ENCODE results near the gene SLC25A40.
"Not testable (repeated sequence)": the region's sequence is repeated elsewhere in the genome, so short reads cannot be mapped to it uniquely, and the experiment has no call there.

The SLC25A40 gene

DNA sequence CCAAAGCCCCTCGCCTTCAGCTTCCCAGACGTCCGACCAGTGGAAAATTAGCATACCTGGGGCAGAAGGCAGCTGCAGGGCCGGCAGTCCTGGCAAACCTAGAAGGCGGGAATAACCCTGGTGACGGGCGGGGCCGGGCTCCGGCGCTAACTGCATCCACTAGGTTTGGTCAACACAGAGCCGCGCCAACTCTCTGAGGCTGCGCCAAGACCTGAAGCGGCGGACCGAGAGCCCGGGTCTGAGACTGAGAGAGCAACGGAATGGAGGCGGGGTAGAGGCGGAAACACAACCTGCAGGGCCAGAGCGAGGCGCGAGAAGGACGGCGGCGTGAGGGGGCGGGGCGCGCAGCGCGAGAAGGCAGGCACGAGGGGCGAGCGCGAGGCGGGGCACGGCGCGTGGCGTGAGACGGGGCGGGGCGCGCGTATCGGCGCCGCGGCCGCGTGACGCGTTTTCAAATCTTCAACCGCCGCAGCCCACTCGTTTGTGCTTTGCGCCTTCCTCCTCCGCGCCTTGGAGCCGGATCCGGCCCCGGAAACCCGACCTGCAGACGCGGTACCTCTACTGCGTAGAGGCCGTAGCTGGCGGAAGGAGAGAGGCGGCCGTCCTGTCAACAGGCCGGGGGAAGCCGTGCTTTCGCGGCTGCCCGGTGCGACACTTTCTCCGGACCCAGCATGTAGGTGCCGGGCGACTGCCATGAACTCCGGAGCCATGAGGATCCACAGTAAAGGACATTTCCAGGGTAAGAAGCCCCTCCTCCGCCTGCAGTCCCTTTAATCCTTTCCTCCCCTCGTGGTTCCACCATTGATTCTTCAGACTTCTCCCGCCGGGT, at the start of gene SLC25A40, which contains the start of gene DBF4:
SLC25A40 (minus strand) TSS at position 321 of the 829 bp plus-strand sequence. CDS start 17,633 bp downstream, outside the sequence.
DBF4 (plus strand) TSS at position 454 of the 829 bp plus-strand sequence; CDS start at position 694, 240 bp downstream.
- peak within 1 kb of the TSS; percentile 87 for H3K4me3 ChIP-seq (ENCODE audit: low read depth, low read length, poor library complexity, severe bottlenecking)
- H3K9me2 ChIP-seq (ENCODE audit: low read depth, low read length), result no peaks in the 10 kb centered on the region
- H3K79me2 ChIP-seq (ENCODE audit: insufficient read depth, low read length), result peaks cover 88% of the 10 kb centered on the region
- H4K20me1 ChIP-seq (ENCODE audit: insufficient read depth, low read length), result no peaks in the 10 kb centered on the region
- H2AFZ ChIP-seq (ENCODE audit: low read length), result peak within 1 kb of the TSS; percentile 33
- H3K27me3 ChIP-seq (ENCODE audit: insufficient read depth, low read length), result no peaks in the 10 kb centered on the region
- peak within 1 kb of the TSS; percentile 93 for H3K27ac ChIP-seq (ENCODE audit: low read depth, low read length, poor library complexity, severe bottlenecking)
- H3K36me3 ChIP-seq (ENCODE audit: insufficient read depth, low read length), result peaks cover 60% of the 10 kb centered on the region
- peaks cover 15% of the 10 kb centered on the region for H3K9me3 ChIP-seq (ENCODE audit: low read length)
- H3K4me1 ChIP-seq (ENCODE audit: insufficient read depth, low read length, severe bottlenecking), result peaks cover 38% of the 10 kb centered on the region
- TF ChIP-seq, protein P1, sequence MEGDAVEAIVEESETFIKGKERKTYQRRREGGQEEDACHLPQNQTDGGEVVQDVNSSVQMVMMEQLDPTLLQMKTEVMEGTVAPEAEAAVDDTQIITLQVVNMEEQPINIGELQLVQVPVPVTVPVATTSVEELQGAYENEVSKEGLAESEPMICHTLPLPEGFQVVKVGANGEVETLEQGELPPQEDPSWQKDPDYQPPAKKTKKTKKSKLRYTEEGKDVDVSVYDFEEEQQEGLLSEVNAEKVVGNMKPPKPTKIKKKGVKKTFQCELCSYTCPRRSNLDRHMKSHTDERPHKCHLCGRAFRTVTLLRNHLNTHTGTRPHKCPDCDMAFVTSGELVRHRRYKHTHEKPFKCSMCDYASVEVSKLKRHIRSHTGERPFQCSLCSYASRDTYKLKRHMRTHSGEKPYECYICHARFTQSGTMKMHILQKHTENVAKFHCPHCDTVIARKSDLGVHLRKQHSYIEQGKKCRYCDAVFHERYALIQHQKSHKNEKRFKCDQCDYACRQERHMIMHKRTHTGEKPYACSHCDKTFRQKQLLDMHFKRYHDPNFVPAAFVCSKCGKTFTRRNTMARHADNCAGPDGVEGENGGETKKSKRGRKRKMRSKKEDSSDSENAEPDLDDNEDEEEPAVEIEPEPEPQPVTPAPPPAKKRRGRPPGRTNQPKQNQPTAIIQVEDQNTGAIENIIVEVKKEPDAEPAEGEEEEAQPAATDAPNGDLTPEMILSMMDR (IDR thresholded peaks at IDR 0.05; ENCODE audit: low read length), result no peak
- no peak for TF ChIP-seq EZH2 (IDR thresholded peaks at IDR 0.05; ENCODE audit: borderline replicate concordance, low read length)
- H3K9ac ChIP-seq (ENCODE audit: low read length), result peak within 1 kb of the TSS; percentile 96
- no peaks in the 10 kb centered on the region for H3F3A ChIP-seq (ENCODE audit: insufficient read depth, low read length)
- H3K4me2 ChIP-seq (ENCODE audit: low read length), result peak within 1 kb of the TSS; percentile 97

DNA sequence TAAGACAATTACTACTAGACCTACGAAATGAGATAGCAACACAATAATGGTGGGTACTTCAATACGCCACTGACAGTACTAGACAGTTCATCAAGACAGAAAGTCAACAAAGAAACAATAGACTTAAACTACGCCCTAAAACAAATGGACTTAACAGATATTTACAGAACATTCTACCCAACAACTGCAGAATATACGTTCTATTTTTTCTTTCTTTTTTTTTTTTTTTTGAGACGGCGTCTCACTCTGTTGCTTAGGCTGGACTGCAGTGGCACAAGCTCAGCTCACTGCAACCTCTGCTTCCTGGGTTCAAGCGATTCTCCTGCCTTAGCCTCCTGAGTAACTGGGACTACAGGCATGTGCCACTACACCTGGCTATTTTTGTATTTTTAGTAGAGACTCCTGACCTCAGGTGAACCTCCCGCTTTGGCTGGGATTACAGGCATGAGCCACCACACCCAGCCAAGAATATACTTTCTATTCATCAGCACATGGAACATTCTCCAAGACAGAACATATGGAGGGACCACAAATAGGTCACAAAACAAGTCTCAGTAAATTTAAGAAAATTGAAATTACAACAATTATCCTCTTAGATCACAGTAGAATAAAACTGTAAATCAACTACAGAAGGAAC, 46.7 kb upstream of the SLC25A40 start:
- not testable (repeated sequence) for H3K9ac ChIP-seq (ENCODE audit: low read length); H2AFZ ChIP-seq (ENCODE audit: low read length); H3K27ac ChIP-seq (ENCODE audit: low read depth, low read length, poor library complexity, severe bottlenecking); H3K36me3 ChIP-seq (ENCODE audit: insufficient read depth, low read length); H3K9me3 ChIP-seq (ENCODE audit: low read length); H3K4me1 ChIP-seq (ENCODE audit: insufficient read depth, low read length, severe bottlenecking); H3K79me2 ChIP-seq (ENCODE audit: insufficient read depth, low read length); H3K27me3 ChIP-seq (ENCODE audit: insufficient read depth, low read length); H3K9me2 ChIP-seq (ENCODE audit: low read depth, low read length); H3K4me3 ChIP-seq (ENCODE audit: low read depth, low read length, poor library complexity, severe bottlenecking); H3K4me2 ChIP-seq (ENCODE audit: low read length); H3F3A ChIP-seq (ENCODE audit: insufficient read depth, low read length); H4K20me1 ChIP-seq (ENCODE audit: insufficient read depth, low read length)

- Histone ChIP-seq H3K4me3 (ENCODE audit: low read depth, low read length, poor library complexity, severe bottlenecking) (no peak overlapping the region), H3K36me3 (ENCODE audit: insufficient read depth, low read length) (no peaks in the 10 kb centered on the region)
Observed at GRCh38 chr7:87920578-87920977, 44.4 kb upstream of the SLC25A40 start.

More at GRCh38 chr7:87920578-87920977, 44.4 kb upstream of the SLC25A40 start:
- no peak overlapping the region for H2AFZ ChIP-seq (ENCODE audit: low read length)
- no peaks in the 10 kb centered on the region for H3K27me3 ChIP-seq (ENCODE audit: insufficient read depth, low read length)
- no peak overlapping the region for H3K9ac ChIP-seq (ENCODE audit: low read length)
- H4K20me1 ChIP-seq (ENCODE audit: insufficient read depth, low read length), result no peaks in the 10 kb centered on the region
- no peaks in the 10 kb centered on the region for H3K9me3 ChIP-seq (ENCODE audit: low read length)
- no peak overlapping the region for H3K4me2 ChIP-seq (ENCODE audit: low read length)
- H3F3A ChIP-seq (ENCODE audit: insufficient read depth, low read length), result no peaks in the 10 kb centered on the region
- no peak for TF ChIP-seq EZH2 (IDR thresholded peaks at IDR 0.05; ENCODE audit: borderline replicate concordance, low read length)
- TF ChIP-seq, protein P1 (IDR thresholded peaks at IDR 0.05; ENCODE audit: low read length), result no peak
- no peak overlapping the region for H3K27ac ChIP-seq (ENCODE audit: low read depth, low read length, poor library complexity, severe bottlenecking)
- no peaks in the 10 kb centered on the region for H3K79me2 ChIP-seq (ENCODE audit: insufficient read depth, low read length)
- no peaks in the 10 kb centered on the region for H3K9me2 ChIP-seq (ENCODE audit: low read depth, low read length)
- no peaks in the 10 kb centered on the region for H3K4me1 ChIP-seq (ENCODE audit: insufficient read depth, low read length, severe bottlenecking)
